NOMO-1 treated with dmso at 0.1 percent for 144 hours (cell line): Measurements from ENCODE around the gene ZBTB7A.

Source experiments
- DNase-seq: peaks from one replicate; lab custom pipeline; 2025; ENCODE audit not compliant: unreplicated experiment; lab: John Stamatoyannopoulos, UW

The ZBTB7A gene

GRCh38 chr19:4057931-4058692, 8.6 kb downstream of the ZBTB7A start:
- DNase-seq: peak; percentile 91

GRCh38 chr19:4055209-4055552, 11.5 kb downstream of the ZBTB7A start:
- DNase-seq: no peak

GRCh38 chr19:4054441-4055208, 12.1 kb downstream of the ZBTB7A start:
- no peak for DNase-seq

GRCh38 chr19:4053423-4054324, 13.0 kb downstream of the ZBTB7A start:
- no peak for DNase-seq

GRCh38 chr19:4052993-4053422, 13.7 kb downstream of the ZBTB7A start:
- DNase-seq: no peak

GRCh38 chr19:4052114-4052992, 14.3 kb downstream of the ZBTB7A start:
- DNase-seq: peak; percentile 73

- peak; percentile 93 for DNase-seq
These were observed 15.3 kb downstream of the ZBTB7A start for GRCh38 chr19:4051175-4052101.

GRCh38 chr19:4049432-4049831, 17.3 kb downstream of the ZBTB7A start:
- no peak for DNase-seq

- DNase-seq: no peak
These were observed 19.6 kb downstream of the ZBTB7A start for GRCh38 chr19:4046946-4047683.

- DNase-seq: no peak
These were observed 20.4 kb downstream of the ZBTB7A start for GRCh38 chr19:4046362-4046691.

GRCh38 chr19:4045597-4046361, 20.9 kb downstream of the ZBTB7A start:
- no peak for DNase-seq

- no peak for DNase-seq
These were observed 21.7 kb downstream of the ZBTB7A start for GRCh38 chr19:4044990-4045465.

- DNase-seq: no peak
These were observed 22.6 kb downstream of the ZBTB7A start for GRCh38 chr19:4043966-4044715.

GRCh38 chr19:4043401-4043800, 23.3 kb downstream of the ZBTB7A start:
- DNase-seq: no peak

GRCh38 chr19:4042731-4043082, 24.0 kb downstream of the ZBTB7A start:
- DNase-seq: no peak

GRCh38 chr19:4042064-4042730, 24.5 kb downstream of the ZBTB7A start:
- DNase-seq: no peak
